Fibroblast of mammary gland (primary cell): ENCODE results near the gene DYNC1I1.

ENCODE experiments used
- DNase-seq: peaks from one replicate; pipeline ENCODE4 v3.0.0-alpha.2; 2010; ENCODE audit warnings: low read depth
- H3K4me3 ChIP-seq: 2 replicates; pipeline ENCODE4 v1.5.1; 2011; ENCODE audit warnings: low read depth, mild to moderate bottlenecking, low read length, moderate library complexity; ENCODE audit not compliant: control insufficient read depth
- TF ChIP-seq, protein P1 (sequence below): conservative IDR thresholded peaks from 2 replicates; pipeline ENCODE4 v1.5.1; 2011; ENCODE audit warnings: low read depth, low read length, inconsistent platforms; ENCODE audit not compliant: control insufficient read depth, insufficient read depth

The DYNC1I1 gene

DNA sequence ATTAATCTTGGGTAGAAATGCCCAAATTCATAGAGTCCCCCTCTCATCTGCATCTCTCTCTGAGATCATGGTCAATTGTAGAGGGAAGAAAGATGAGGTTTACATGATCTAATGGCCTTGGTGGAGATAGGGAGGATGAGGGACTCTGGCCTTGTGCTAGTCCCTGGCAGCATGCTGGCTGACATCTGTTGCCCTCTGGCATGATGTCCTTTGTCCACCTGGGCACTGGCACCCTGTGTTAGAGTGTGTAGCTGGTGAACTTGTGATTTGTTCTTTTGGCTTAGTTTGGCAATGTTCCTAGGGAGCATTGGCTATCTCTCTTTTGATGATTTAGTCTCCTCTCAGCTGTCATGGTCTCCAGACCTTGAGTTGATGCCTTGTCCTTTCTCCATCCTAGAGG is 103.2 kb downstream of the DYNC1I1 start:
- H3K4me3 ChIP-seq = no peak overlapping the region
- DNase-seq = no peak
- TF ChIP-seq, protein P1, sequence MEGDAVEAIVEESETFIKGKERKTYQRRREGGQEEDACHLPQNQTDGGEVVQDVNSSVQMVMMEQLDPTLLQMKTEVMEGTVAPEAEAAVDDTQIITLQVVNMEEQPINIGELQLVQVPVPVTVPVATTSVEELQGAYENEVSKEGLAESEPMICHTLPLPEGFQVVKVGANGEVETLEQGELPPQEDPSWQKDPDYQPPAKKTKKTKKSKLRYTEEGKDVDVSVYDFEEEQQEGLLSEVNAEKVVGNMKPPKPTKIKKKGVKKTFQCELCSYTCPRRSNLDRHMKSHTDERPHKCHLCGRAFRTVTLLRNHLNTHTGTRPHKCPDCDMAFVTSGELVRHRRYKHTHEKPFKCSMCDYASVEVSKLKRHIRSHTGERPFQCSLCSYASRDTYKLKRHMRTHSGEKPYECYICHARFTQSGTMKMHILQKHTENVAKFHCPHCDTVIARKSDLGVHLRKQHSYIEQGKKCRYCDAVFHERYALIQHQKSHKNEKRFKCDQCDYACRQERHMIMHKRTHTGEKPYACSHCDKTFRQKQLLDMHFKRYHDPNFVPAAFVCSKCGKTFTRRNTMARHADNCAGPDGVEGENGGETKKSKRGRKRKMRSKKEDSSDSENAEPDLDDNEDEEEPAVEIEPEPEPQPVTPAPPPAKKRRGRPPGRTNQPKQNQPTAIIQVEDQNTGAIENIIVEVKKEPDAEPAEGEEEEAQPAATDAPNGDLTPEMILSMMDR = no peak

DNA sequence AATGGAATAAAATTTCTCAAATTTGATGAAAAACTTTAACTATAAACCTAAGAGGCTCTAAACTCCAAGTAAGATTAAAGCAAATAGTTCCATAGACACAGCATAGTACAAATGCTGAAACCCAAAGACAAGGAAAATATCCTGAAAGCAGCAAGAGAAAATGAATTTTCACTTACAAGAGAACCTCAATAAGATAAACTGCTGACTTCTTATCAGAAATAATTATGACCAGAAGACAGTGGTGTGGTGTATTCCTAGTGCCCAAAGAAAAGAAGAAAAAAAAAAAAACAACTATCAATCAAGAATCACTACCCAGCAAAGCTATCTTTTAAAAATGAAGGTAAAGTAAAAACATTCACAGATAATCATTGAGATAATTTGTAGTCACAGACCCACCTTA is 106.3 kb downstream of the DYNC1I1 start:
- no peak overlapping the region for H3K4me3 ChIP-seq
- TF ChIP-seq, protein P1 = no peak
- no peak for DNase-seq

DNA sequence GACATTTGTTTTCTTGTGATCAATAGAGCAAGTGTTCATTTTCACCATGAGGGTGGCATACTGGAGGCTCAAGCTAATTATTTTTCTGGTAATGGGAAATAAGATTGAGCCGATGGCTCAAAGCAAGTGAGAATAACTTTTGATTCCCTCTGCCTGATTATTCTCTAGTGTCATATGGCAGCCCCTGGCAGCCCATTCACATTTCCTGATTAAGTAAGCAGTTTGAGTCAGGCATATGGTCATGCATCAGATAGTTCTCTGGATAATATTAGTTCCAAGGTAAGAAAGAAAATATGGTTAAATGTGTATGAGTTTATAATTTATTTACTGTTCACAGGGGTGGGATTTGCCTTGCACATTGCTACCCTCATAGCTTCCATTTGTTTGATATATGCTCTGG is 109.2 kb downstream of the DYNC1I1 start:
- DNase-seq = no peak
- H3K4me3 ChIP-seq = no peak overlapping the region
- TF ChIP-seq, protein P1 = no peak

DNA sequence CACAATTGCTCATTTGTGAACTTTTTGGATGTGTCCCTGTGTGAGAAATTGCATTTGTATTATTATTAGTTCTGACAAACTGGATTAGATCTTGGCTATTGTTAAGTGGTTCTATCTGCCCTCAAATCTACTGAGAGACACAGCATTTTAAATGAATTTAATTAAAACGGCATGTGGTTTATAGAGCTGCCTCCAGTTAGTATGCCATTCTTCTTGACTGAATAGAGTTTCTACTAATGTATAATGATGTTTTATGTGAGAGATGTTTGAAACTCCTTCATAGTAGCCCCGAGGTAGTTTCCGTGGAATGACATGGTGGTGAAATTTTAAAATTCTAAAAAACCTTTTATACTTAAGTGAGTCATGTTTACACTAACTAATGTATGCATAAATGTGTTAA is 110.9 kb downstream of the DYNC1I1 start:
- no peak overlapping the region for H3K4me3 ChIP-seq
- DNase-seq = no peak
- TF ChIP-seq, protein P1 = no peak

DNA sequence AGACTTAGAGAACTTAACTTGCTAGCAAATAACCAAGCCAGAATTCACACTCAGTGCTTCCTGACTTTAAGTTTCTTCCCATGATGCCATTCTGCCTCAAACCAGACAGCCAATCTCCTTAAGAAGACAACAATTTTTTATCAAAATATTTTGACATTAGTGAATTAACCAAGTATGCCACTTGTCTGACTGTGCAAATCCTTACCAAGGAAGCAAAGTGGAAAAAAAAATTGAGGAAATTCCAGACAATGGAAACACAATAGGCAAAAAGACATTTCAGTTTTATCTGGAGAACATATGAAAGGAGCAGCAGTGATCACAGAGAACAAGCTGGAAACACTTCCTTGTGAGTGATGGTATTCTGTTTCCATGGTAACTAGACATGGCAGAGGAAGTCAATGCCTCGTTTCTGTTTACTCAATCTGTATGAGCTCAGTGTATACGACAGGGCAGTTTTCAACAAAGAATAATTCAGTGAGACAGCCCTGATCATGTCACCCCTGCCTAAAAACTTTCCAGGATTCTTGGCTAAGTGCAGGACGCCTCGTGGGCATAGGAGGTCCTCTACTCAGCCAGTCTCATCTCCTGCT is 114.2 kb downstream of the DYNC1I1 start:
- no peak overlapping the region for H3K4me3 ChIP-seq
- TF ChIP-seq, protein P1 = no peak
- peak; percentile 25 for DNase-seq

DNA sequence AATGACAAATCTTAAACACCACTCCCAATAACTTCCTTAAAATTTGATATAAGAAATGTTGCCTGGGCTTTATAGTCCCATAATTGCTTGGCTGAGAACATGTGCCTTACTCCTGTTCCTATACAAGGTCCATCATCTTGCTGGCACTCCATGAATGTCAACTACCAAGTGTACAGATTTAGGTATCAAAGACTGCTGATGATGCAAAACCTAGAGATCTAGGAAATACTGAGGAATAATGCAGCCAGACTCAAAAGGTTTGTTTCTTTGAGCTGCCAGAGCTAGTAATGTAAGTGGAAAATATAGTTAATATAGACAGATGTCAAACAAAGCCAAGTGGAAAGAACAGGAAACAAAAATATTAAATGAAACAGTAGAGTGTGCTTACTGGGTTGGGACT is 121.1 kb downstream of the DYNC1I1 start:
- no peak overlapping the region for H3K4me3 ChIP-seq
- TF ChIP-seq, protein P1 = no peak
- DNase-seq = no peak
